ENCODE measurements around the gene AK8.

The AK8 gene

GRCh38 chr9:132824951-132825350 is 53.1 kb downstream of the AK8 start:
- DNase-seq, result no peak

GRCh38 chr9:132824151-132824550 is 53.9 kb downstream of the AK8 start:
- DNase-seq, result no peak

- no peak for DNase-seq
Measured at GRCh38 chr9:132823370-132824145, 54.5 kb downstream of the AK8 start.

GRCh38 chr9:132820169-132820944 is 57.7 kb downstream of the AK8 start:
- no peak for DNase-seq

GRCh38 chr9:132818588-132818987 is 59.5 kb downstream of the AK8 start:
- no peak for DNase-seq

- DNase-seq, result no peak
Measured at GRCh38 chr9:132814937-132815336, 63.1 kb downstream of the AK8 start.

GRCh38 chr9:132813115-132813771 is 64.8 kb downstream of the AK8 start:
- DNase-seq, result no peak

GRCh38 chr9:132811985-132812384 is 66.1 kb downstream of the AK8 start:
- DNase-seq, result no peak

GRCh38 chr9:132810314-132810713 is 67.8 kb downstream of the AK8 start:
- DNase-seq, result no peak

- no peak for DNase-seq
Measured at GRCh38 chr9:132809677-132810271, 68.3 kb downstream of the AK8 start.

GRCh38 chr9:132808645-132809044 is 69.4 kb downstream of the AK8 start:
- no peak for DNase-seq

- DNase-seq, result no peak
Measured at GRCh38 chr9:132806723-132807421, 71.2 kb downstream of the AK8 start.

- DNase-seq, result no peak
Measured at GRCh38 chr9:132806306-132806705, 71.8 kb downstream of the AK8 start.

- no peak for DNase-seq
Measured at GRCh38 chr9:132804576-132805295, 73.3 kb downstream of the AK8 start.

- no peak for DNase-seq
Measured at GRCh38 chr9:132802121-132802795, 75.8 kb downstream of the AK8 start.

- DNase-seq, result no peak
Measured at GRCh38 chr9:132801659-132802058, 76.4 kb downstream of the AK8 start.

GRCh38 chr9:132800038-132800648 is 77.9 kb downstream of the AK8 start:
- DNase-seq, result no peak

- DNase-seq, result no peak
Measured at GRCh38 chr9:132798817-132799790, 79.0 kb downstream of the AK8 start.

- DNase-seq, result no peak
Measured at GRCh38 chr9:132797861-132798659, 80.0 kb downstream of the AK8 start.

All from cortex of kidney (tissue), 1 donor.